Fibroblast of villous mesenchyme (primary cell): ENCODE results near the gene SMURF1. TPM values are rescaled to one million over a fixed set of nuclear protein-coding genes. Genes with fewer than 3 reads are reported as not detected.

Source experiments
- DNase-seq: peaks from one replicate; pipeline ENCODE4 v3.0.0-alpha.2; 2010; ENCODE audit warnings: low read depth
- H3K4me3 ChIP-seq: 2 replicates; pipeline ENCODE4 v1.5.1; 2011; ENCODE audit warnings: low read depth, mild to moderate bottlenecking, low read length
- total RNA-seq: library from RNA; depleted of rRNA; stranded (reverse); fragments of >200 nt; gene quantifications from 2 replicates; pipeline ENCODE4 v1.2.3, GENCODE V29; 2012
- TF ChIP-seq, protein P1 (sequence below): IDR thresholded peaks from 2 replicates; pipeline ENCODE4 v1.5.1; 2012; ENCODE audit warnings: low read depth, mild to moderate bottlenecking, low read length; ENCODE audit not compliant: insufficient read depth

The SMURF1 gene
- total RNA-seq, 1 donor = 29.8 TPM

DNA sequence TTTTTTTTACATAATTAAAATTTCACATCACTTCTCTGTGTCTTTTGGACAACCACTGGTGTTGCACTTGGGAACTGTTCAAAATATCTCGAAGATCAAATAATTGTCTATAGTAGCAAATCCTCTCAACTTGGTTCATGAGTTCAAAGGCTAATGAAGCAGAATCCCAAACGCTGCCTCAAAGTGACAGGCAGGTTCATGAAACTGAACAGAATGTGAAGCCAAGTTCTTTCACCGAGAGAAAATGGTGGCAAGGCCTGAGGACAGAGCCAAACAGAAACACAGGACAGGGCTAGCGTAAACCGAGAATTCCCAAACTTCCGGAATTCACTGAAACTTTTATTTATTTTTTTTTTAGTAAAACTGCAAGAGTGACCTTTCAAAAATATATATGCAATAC, 21.1 kb downstream of the SMURF1 start:
- TF ChIP-seq, protein P1, sequence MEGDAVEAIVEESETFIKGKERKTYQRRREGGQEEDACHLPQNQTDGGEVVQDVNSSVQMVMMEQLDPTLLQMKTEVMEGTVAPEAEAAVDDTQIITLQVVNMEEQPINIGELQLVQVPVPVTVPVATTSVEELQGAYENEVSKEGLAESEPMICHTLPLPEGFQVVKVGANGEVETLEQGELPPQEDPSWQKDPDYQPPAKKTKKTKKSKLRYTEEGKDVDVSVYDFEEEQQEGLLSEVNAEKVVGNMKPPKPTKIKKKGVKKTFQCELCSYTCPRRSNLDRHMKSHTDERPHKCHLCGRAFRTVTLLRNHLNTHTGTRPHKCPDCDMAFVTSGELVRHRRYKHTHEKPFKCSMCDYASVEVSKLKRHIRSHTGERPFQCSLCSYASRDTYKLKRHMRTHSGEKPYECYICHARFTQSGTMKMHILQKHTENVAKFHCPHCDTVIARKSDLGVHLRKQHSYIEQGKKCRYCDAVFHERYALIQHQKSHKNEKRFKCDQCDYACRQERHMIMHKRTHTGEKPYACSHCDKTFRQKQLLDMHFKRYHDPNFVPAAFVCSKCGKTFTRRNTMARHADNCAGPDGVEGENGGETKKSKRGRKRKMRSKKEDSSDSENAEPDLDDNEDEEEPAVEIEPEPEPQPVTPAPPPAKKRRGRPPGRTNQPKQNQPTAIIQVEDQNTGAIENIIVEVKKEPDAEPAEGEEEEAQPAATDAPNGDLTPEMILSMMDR = no peak
- H3K4me3 ChIP-seq = no peak overlapping the region
- no peak for DNase-seq

DNA sequence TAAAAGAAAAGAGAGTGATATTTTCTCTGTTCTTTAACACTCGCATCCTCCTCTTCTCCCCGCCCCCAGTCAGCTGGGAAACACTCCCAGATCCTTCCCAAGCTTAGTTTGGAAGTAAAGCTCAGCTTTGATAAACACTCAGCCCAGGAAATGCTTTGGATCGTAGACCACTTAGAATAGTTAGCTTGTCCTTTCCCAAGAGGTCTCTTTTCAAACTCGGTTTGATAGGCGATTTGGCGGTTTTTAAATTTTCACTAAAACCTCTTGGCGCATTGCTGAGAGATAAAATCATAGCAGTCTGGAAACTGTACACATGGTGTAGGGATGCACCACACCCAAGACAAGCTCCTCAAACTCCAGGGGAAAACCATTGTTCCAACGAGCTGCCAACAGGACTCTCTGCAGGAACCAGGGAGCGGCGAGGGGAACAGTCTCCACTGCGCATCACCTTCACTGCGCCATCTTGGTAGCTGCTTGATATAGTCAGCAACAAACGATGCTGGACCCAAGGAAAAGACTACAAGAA, 22.3 kb downstream of the SMURF1 start:
- TF ChIP-seq, protein P1 = no peak
- peak overlapping the region; percentile 33 for H3K4me3 ChIP-seq
- DNase-seq = peak; percentile 90

DNA sequence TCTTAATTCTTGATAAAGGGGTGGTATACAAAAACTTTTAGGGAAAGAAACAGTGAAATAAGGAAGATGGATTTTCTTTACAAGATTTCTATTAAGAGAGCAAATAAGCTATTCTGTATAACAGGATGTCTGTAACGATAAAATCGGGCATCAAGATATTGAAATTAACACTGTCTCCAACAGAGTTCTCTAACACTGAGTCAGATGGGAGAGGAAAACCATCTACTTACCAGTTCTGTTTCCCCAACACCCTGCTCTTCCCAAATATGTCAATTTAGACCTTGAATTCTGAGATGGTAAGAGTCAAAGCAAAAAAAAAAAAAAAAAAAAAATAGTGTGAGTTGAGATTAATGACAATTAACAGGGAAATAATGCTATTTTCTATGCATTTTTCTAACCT, 23.0 kb downstream of the SMURF1 start:
- TF ChIP-seq, protein P1 = no peak
- no peak overlapping the region for H3K4me3 ChIP-seq
- DNase-seq = no peak

DNA sequence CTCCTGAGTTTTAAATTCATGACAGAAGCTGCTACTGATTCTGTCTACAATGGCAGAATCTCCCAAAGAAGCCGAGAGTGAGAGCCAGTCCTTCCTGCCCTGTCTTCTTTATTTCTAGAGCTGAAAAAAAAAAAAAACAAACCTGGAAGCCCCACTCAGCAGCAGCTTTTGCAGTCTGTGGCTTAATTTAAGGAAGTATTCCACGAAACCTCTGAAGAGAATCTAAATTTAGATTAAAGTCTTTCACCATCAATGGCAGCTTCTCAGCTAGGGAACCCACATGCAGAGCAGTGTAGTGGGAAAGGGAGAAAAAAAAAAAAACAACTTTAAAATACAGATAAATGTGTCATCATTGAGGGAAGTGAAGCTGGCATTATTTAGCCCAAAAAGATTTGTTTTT, 23.4 kb downstream of the SMURF1 start:
- no peak for DNase-seq

DNA sequence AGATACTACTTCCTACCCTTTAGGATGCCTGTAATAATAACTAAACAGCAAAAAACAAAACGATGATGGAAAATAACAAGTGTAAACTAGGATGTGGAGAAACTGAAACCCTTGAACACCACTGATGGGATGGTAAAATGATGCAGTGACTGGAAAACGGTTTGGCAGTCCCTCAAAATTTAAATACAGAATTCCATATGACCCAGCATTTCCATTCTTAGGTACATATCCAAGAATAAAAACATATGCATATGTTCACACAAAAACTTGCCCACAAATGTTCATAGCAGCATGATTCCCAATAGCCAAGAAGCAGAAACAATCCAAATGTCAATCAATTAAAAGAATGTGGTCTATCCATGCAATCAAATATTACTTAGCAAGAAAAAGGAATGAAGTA, 25.8 kb downstream of the SMURF1 start:
- no peak for DNase-seq
- H3K4me3 ChIP-seq = no peak overlapping the region
- TF ChIP-seq, protein P1 = no peak

More for the DNA sequence above, 23.4 kb downstream of the SMURF1 start:
- TF ChIP-seq, protein P1 = no peak
- no peak overlapping the region for H3K4me3 ChIP-seq

DNA sequence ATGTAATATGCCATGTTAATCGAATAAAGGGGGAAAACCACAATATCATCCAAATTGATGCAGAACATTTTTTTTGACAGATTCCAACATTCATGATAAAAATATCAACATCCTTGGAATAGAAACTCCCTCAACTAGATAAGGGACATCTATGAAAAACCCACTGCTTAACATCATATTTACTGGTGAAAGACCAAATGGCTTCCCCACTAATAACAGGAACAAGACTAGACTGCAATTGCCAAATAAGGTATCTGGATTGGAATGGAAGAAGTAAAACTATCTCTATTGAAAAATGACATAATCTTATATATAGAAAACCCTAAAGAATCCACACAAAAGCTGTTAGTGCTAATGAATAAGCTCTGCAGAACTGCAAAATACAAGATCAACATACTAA, 27.8 kb downstream of the SMURF1 start:
- no peak overlapping the region for H3K4me3 ChIP-seq
- TF ChIP-seq, protein P1 = no peak
- DNase-seq = no peak

DNA sequence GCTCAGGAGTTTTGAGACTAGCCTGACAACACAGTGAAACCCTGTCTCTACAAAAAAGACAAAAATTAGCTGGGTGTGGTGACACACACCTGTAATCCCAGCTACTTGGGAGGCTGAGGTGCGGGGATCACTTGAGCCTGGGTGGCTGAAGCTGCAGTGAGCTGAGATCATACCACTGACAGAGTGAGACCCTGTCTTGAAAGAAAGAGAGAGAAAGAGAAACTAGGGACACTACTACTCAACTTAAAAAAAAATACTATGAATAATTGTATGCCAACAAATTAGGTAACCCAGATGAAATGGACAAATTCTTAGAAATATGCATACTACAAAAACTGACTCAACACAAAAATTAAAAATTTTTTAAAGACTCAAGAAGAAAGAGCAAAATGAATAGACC, 28.5 kb downstream of the SMURF1 start:
- TF ChIP-seq, protein P1 = no peak
- no peak for DNase-seq
- H3K4me3 ChIP-seq = no peak overlapping the region
